IMR-90 (cell line): ENCODE measurements around the gene CRLF1.

ENCODE experiments used
- BHLHE40 ChIP-seq: fragments of 150-350 bp; IDR thresholded peaks from 2 replicates; pipeline ENCODE4 v1.6.1; 2016; ENCODE audit warnings: mild to moderate bottlenecking, low read depth, low read length
- CEBPB ChIP-seq: IDR thresholded peaks from 2 replicates; pipeline ENCODE4 v1.6.1; 2012; ENCODE audit warnings: low read depth, low read length, improper control_type of control experiment
- ELK1 ChIP-seq: fragments of 150-350 bp; IDR thresholded peaks from 2 replicates; pipeline ENCODE4 v1.6.1; 2016; ENCODE audit warnings: low read depth, mild to moderate bottlenecking, low read length, moderate library complexity, borderline replicate concordance
- FOS ChIP-seq: fragments of 150-350 bp; IDR thresholded peaks from 2 replicates; pipeline ENCODE4 v1.6.1; 2016; ENCODE audit warnings: low read depth, low read length
- MAFK ChIP-seq: IDR thresholded peaks from 2 replicates; pipeline ENCODE4 v1.6.1; 2012; ENCODE audit warnings: low read depth, low read length, improper control_type of control experiment
- MAZ ChIP-seq: IDR thresholded peaks from 2 replicates; pipeline ENCODE4 v1.6.1; 2012; ENCODE audit warnings: low read depth, mild to moderate bottlenecking, low read length, improper control_type of control experiment, moderate library complexity, borderline replicate concordance
- MXI1 ChIP-seq: IDR thresholded peaks from 2 replicates; pipeline ENCODE4 v1.6.1; 2012; ENCODE audit warnings: low read depth, mild to moderate bottlenecking, low read length, moderate library complexity, borderline replicate concordance
- POLR2A ChIP-seq: IDR thresholded peaks from 2 replicates; pipeline ENCODE4 v1.6.1; 2012; ENCODE audit warnings: mild to moderate bottlenecking, low read depth, low read length
- RFX5 ChIP-seq: IDR thresholded peaks from 2 replicates; pipeline ENCODE4 v1.8.0; 2012; ENCODE audit warnings: low read depth, mild to moderate bottlenecking, low read length, moderate library complexity
- SMC3 ChIP-seq: fragments of 150-350 bp; IDR thresholded peaks from 2 replicates; pipeline ENCODE4 v1.6.1; 2016; ENCODE audit warnings: low read depth, mild to moderate bottlenecking, antibody characterized with exemption, low read length, moderate library complexity
- USF2 ChIP-seq: fragments of 150-350 bp; IDR thresholded peaks from 2 replicates; pipeline ENCODE4 v1.6.1; 2017; ENCODE audit warnings: mild to moderate bottlenecking, antibody characterized with exemption, low read length, low read depth
- TF ChIP-seq, protein P1 (sequence below): conservative IDR thresholded peaks from 2 replicates; pipeline ENCODE4 v1.5.1; 2012; ENCODE audit warnings: mild to moderate bottlenecking, low read depth, low read length, improper control_type of control experiment

DNA sequence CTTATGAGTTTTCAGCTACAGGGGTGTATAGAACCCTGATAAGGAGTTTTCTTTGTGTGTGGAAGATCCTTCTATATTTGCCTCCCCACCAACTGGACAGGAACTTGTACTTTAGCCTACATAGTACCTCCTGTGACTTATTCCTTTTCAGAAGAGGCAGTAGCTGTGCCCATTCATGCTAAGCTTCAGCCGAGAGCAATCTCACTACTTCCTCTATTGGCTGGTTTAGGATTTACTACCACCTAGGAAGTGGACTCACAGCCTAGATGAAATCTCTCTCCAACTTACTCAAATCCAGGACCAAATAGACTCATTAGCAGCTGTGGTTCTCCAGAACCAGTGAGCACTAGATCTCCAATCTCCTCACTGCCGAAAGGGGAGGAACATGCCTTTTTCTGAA is 20.3 kb downstream of the CRLF1 start:
- TF ChIP-seq POLR2A: no peak
- no peak for TF ChIP-seq ELK1
- TF ChIP-seq CEBPB: no peak
- TF ChIP-seq, protein P1, sequence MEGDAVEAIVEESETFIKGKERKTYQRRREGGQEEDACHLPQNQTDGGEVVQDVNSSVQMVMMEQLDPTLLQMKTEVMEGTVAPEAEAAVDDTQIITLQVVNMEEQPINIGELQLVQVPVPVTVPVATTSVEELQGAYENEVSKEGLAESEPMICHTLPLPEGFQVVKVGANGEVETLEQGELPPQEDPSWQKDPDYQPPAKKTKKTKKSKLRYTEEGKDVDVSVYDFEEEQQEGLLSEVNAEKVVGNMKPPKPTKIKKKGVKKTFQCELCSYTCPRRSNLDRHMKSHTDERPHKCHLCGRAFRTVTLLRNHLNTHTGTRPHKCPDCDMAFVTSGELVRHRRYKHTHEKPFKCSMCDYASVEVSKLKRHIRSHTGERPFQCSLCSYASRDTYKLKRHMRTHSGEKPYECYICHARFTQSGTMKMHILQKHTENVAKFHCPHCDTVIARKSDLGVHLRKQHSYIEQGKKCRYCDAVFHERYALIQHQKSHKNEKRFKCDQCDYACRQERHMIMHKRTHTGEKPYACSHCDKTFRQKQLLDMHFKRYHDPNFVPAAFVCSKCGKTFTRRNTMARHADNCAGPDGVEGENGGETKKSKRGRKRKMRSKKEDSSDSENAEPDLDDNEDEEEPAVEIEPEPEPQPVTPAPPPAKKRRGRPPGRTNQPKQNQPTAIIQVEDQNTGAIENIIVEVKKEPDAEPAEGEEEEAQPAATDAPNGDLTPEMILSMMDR: no peak
- no peak for TF ChIP-seq MAZ
- TF ChIP-seq BHLHE40: no peak
- TF ChIP-seq USF2: no peak
- TF ChIP-seq RFX5: no peak
- TF ChIP-seq MXI1: no peak
- no peak for TF ChIP-seq FOS
- no peak for TF ChIP-seq SMC3
- TF ChIP-seq MAFK: no peak
